Smooth muscle cell (in vitro differentiated cells): Measurements from ENCODE around the gene CACNA1E. TPM values are rescaled to one million over a fixed set of nuclear protein-coding genes. Genes with fewer than 3 reads are reported as not detected.

Experiments used
- DNase-seq: peaks from one replicate; lab custom pipeline; 2025; ENCODE audit not compliant: unreplicated experiment; lab: John Stamatoyannopoulos, UW
- H2AFZ ChIP-seq: fragments of 200-600 bp; sonication (generic); 2 replicates; pipeline ENCODE4 v1.6.0; 2016; ENCODE audit warnings: antibody characterized with exemption, low read depth, mild to moderate bottlenecking
- H3F3A ChIP-seq: fragments of 200-600 bp; sonication (generic); 2 replicates; pipeline ENCODE4 v1.6.0; 2017; ENCODE audit warnings: antibody characterized with exemption, low read depth
- H3K27ac ChIP-seq: fragments of 200-600 bp; sonication (generic); 2 replicates; pipeline ENCODE4 v1.5.1; 2016; ENCODE audit warnings: low read depth, mild to moderate bottlenecking
- H3K27me3 ChIP-seq: fragments of 200-600 bp; sonication (generic); 2 replicates; pipeline ENCODE4 v1.6.1; 2016; ENCODE audit warnings: low read depth, mild to moderate bottlenecking
- H3K36me3 ChIP-seq: fragments of 200-600 bp; sonication (generic); 2 replicates; pipeline ENCODE4 v1.5.1; 2016; ENCODE audit warnings: low read depth
- H3K4me1 ChIP-seq: fragments of 200-600 bp; sonication (generic); 2 replicates; pipeline ENCODE4 v1.5.1; 2016; ENCODE audit warnings: low read depth
- H3K4me2 ChIP-seq: fragments of 200-600 bp; sonication (generic); 2 replicates; pipeline ENCODE4 v1.6.0; 2016; ENCODE audit warnings: mild to moderate bottlenecking
- H3K4me3 ChIP-seq: fragments of 200-600 bp; sonication (generic); 2 replicates; pipeline ENCODE4 v1.5.1; 2016; ENCODE audit warnings: mild to moderate bottlenecking
- H3K79me2 ChIP-seq: fragments of 200-600 bp; sonication (generic); 2 replicates; pipeline ENCODE4 v1.6.0; 2016; ENCODE audit warnings: low read depth, mild to moderate bottlenecking
- H3K9ac ChIP-seq: fragments of 200-600 bp; sonication (generic); 2 replicates; pipeline ENCODE4 v1.6.0; 2016; ENCODE audit warnings: low read depth
- H3K9me3 ChIP-seq: fragments of 200-600 bp; sonication (generic); replicated peaks from 2 replicates; pipeline ENCODE4 v1.5.1; 2016; ENCODE audit warnings: low read depth
- H4K20me1 ChIP-seq: fragments of 200-600 bp; sonication (generic); 2 replicates; pipeline ENCODE4 v1.6.0; 2016; ENCODE audit warnings: low read depth
- WGBS: methylation state at CpG from one replicate; pipeline ENCODE4 v1.1.7; 2016; ENCODE audit warnings: low lambda C conversion rate; 5-methylcytosine and 5-hydroxymethylcytosine counted together
- polyA plus RNA-seq: library from polyadenylated mRNA; unstranded; fragments of >200 nt; fragmentation: Nextera tagmentation; extraction: Ambion mirVana; gene quantifications from 2 replicates; pipeline ENCODE4 v1.2.1, GENCODE V29; 2016
- total RNA-seq: library from RNA; depleted of rRNA; stranded (reverse); fragments of >200 nt; gene quantifications from 2 replicates; pipeline ENCODE4 v1.2.3, GENCODE V29; 2014
- TF ChIP-seq, protein P1 (sequence below): fragments of 200-600 bp; sonication (generic); IDR thresholded peaks from 2 replicates; pipeline ENCODE4 v1.5.1; 2017; ENCODE audit warnings: borderline replicate concordance, mild to moderate bottlenecking, antibody characterized with exemption; ENCODE audit not compliant: insufficient read depth, poor library complexity, severe bottlenecking

CACNA1E gene
- total and polyA plus RNA-seq, 2 experiments from 2014 or later, result not detected

DNA sequence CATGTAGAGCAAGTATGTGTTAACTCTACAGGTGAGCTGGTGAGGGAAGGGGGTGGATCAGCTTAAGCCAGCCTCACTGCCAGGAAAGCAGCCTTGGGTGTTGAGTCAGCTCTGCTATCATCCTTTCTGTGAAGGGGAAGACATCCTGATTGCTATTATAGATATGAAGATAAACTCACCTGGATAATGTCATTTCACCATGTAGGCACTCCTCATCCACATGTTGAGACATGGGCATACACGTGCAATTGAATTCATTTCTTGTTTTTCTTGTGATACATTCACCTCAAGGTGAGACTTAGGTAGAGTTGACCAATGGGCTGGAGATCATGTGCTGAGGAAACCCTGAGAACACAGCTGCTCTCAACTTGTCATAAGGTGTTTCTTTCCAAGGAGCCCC is 136.9 kb downstream of the CACNA1E start:
- TF ChIP-seq, protein P1, sequence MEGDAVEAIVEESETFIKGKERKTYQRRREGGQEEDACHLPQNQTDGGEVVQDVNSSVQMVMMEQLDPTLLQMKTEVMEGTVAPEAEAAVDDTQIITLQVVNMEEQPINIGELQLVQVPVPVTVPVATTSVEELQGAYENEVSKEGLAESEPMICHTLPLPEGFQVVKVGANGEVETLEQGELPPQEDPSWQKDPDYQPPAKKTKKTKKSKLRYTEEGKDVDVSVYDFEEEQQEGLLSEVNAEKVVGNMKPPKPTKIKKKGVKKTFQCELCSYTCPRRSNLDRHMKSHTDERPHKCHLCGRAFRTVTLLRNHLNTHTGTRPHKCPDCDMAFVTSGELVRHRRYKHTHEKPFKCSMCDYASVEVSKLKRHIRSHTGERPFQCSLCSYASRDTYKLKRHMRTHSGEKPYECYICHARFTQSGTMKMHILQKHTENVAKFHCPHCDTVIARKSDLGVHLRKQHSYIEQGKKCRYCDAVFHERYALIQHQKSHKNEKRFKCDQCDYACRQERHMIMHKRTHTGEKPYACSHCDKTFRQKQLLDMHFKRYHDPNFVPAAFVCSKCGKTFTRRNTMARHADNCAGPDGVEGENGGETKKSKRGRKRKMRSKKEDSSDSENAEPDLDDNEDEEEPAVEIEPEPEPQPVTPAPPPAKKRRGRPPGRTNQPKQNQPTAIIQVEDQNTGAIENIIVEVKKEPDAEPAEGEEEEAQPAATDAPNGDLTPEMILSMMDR, result no peak
- Histone ChIP-seq H2AFZ (no peak overlapping the region), H3F3A (no peaks in the 10 kb centered on the region), H4K20me1 (no peaks in the 10 kb centered on the region), H3K9ac (no peak overlapping the region), H3K4me1 (no peaks in the 10 kb centered on the region), H3K36me3 (no peaks in the 10 kb centered on the region), H3K4me2 (no peak overlapping the region), H3K79me2 (no peaks in the 10 kb centered on the region), H3K4me3 (no peak overlapping the region), H3K27me3 (no peaks in the 10 kb centered on the region), H3K27ac (no peak overlapping the region), H3K9me3 (peaks cover 3% of the 10 kb centered on the region)
- WGBS, result 89% methylated on average over 1 of the region's 1 CpG
- no peak for DNase-seq

DNA sequence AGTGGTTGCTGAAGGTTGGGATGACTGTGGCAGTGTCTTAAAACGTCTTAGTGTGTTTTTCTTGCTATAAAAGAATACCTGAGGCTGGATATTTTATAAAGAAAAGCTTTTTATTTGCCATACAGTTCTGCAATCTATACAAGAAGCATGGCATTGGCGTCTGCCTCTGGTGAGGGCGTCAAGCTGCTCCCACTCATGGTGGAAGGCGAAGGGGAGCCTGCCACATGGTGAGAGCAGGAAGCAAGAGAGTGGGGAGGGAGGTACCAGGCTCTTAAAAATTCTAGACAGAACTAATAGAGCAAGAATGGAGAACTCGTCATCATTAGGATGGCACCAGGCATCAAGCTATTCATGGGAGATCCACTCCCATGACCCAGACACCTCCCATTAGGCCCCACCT is 140.5 kb downstream of the CACNA1E start:
- no peaks in the 10 kb centered on the region for H3K79me2 ChIP-seq
- no peaks in the 10 kb centered on the region for H3K4me1 ChIP-seq
- TF ChIP-seq, protein P1, result no peak
- no peak overlapping the region for H3K27ac ChIP-seq
- H3K4me2 ChIP-seq, result no peak overlapping the region
- 56% methylated on average over 5 of the region's 5 CpGs for WGBS
- no peak for DNase-seq
- no peaks in the 10 kb centered on the region for H3K9me3 ChIP-seq
- H3K9ac ChIP-seq, result no peak overlapping the region
- H3F3A ChIP-seq, result no peaks in the 10 kb centered on the region
- H3K36me3 ChIP-seq, result no peaks in the 10 kb centered on the region
- no peaks in the 10 kb centered on the region for H3K27me3 ChIP-seq
- H3K4me3 ChIP-seq, result no peak overlapping the region
- no peak overlapping the region for H2AFZ ChIP-seq
- no peaks in the 10 kb centered on the region for H4K20me1 ChIP-seq

- no peaks in the 10 kb centered on the region for H3F3A ChIP-seq
- H3K9ac ChIP-seq, result no peak overlapping the region
- H2AFZ ChIP-seq, result no peak overlapping the region
- H3K27me3 ChIP-seq, result no peaks in the 10 kb centered on the region
- no peak overlapping the region for H3K4me2 ChIP-seq
- no peak for DNase-seq
- WGBS, result 81% methylated on average over 5 of the region's 5 CpGs
- H3K79me2 ChIP-seq, result no peaks in the 10 kb centered on the region
- no peaks in the 10 kb centered on the region for H3K4me1 ChIP-seq
- TF ChIP-seq, protein P1, result no peak
- H3K4me3 ChIP-seq, result no peak overlapping the region
- H3K9me3 ChIP-seq, result no peaks in the 10 kb centered on the region
- H3K27ac ChIP-seq, result no peak overlapping the region
- H4K20me1 ChIP-seq, result no peaks in the 10 kb centered on the region
- H3K36me3 ChIP-seq, result no peaks in the 10 kb centered on the region
These were observed 143.1 kb downstream of the CACNA1E start for GRCh38 chr1:181626279-181626938.

DNA sequence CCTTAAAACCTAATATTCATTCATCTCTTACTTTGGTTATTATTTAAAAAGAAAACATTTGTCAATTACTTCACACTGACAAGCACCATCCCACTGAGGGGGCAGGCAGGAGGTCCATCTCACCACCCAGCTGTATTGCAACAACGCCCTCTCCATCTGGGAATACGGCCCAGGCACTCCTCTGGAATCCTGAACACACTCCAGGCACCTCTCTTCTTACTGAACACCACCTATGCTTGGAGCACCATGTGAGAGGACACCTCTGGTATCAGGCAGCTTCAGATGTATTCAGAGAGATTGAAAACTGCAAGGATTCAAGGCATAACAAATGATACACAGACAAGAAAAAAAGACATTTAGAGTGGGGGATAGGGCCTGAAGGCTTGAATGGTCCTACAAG is 147.1 kb downstream of the CACNA1E start:
- no peak overlapping the region for H2AFZ ChIP-seq
- no peaks in the 10 kb centered on the region for H3K79me2 ChIP-seq
- no peak overlapping the region for H3K9ac ChIP-seq
- no peak for DNase-seq
- H3K4me1 ChIP-seq, result no peaks in the 10 kb centered on the region
- no peaks in the 10 kb centered on the region for H3K27me3 ChIP-seq
- H3F3A ChIP-seq, result no peaks in the 10 kb centered on the region
- TF ChIP-seq, protein P1, result no peak
- H3K9me3 ChIP-seq, result no peaks in the 10 kb centered on the region
- no peak overlapping the region for H3K4me3 ChIP-seq
- no peaks in the 10 kb centered on the region for H4K20me1 ChIP-seq
- WGBS, result 94% methylated on average over 2 of the region's 2 CpGs
- H3K4me2 ChIP-seq, result no peak overlapping the region
- no peaks in the 10 kb centered on the region for H3K36me3 ChIP-seq
- H3K27ac ChIP-seq, result no peak overlapping the region
